Measurements from ENCODE around the gene GALP.
"Not testable (repeated sequence)": the region's sequence is repeated elsewhere in the genome, so short reads cannot be mapped to it uniquely, and the experiment has no call there.

GRCh38 chr19:56148955-56149655 lies 26.7 kb upstream of the GALP start:
- TF ChIP-seq CTCF (IDR thresholded peaks at IDR 0.05; ENCODE audit: insufficient read depth, low read length, poor library complexity, severe bottlenecking); EZH2phosphoT487 (conservative IDR thresholded peaks at IDR 0.05; ENCODE audit: low read length): not testable (repeated sequence)

Measured in SU-DHL-6 (cell line).